GM12878 (cell line): ENCODE measurements around the gene NHERF1. TPM values are rescaled to one million over a fixed set of nuclear protein-coding genes. Genes with fewer than 3 reads are reported as not detected.

Experiments used
- ATAC-seq: fragments of 200-7000 bp; cut with Tn5 transposase; 3 replicates; pipeline ENCODE4 v1.9.1; 2020; ENCODE audit warnings: mild to moderate bottlenecking, moderate library complexity
- BruUV-seq: library from RNA; stranded (reverse); fragments of 400-500 nt; replicated peaks from 2 replicates; lab custom pipeline; 2021; lab: Mats Ljungman, UMichigan
- CTCF ChIA-PET: fragments of 300-600 bp; sonication (Branson Sonifier 250); formaldehyde crosslinking; extraction: SDS; loops from one replicate; lab custom pipeline; 2021; ENCODE audit warnings: inconsistent platforms; lab: Yijun Ruan, JAX
- POLR2A ChIA-PET: fragments of 350-600 bp; formaldehyde crosslinking; extraction: SDS; loops from one replicate; lab custom pipeline; 2021; ENCODE audit warnings: inconsistent platforms; lab: Charles Lee
- RAD21 ChIA-PET: fragments of 300-600 bp; sonication (Branson Sonifier 250); formaldehyde crosslinking; loops from one replicate; lab custom pipeline; 2023; ENCODE audit warnings: antibody characterized with exemption; ENCODE audit not compliant: unreplicated experiment; lab: Charles Lee
- SMC1A ChIA-PET: fragments of 300-600 bp; sonication (Branson Sonifier 250); formaldehyde crosslinking; loops from one replicate; lab custom pipeline; 2023; ENCODE audit not compliant: unreplicated experiment, uncharacterized antibody; lab: Charles Lee
- DNase-seq: peaks from one replicate; pipeline ENCODE4 v3.0.0-alpha.2; 2011; ENCODE audit warnings: low read depth, low spot score
- FAIRE-seq: peaks from 3 replicates; lab custom pipeline; 2011; peaks lifted over from hg19 to GRCh38; lab: Jason Lieb, UNC
- H2AFZ ChIP-seq: 2 replicates; pipeline ENCODE4 v1.6.0; 2011; ENCODE audit warnings: low read depth, low read length, control low read depth; ENCODE audit not compliant: control insufficient read depth
- H3K27ac ChIP-seq: 2 replicates; pipeline ENCODE4 v1.5.1; 2011; ENCODE audit warnings: control low read depth; ENCODE audit not compliant: control insufficient read depth, insufficient read depth
- H3K27me3 ChIP-seq, 2 experiments: replicated peaks in 1 of 2; 2 replicates each; pipeline versions ENCODE4 v1.6.0 to v1.6.1; 2011; ENCODE audit warnings: low read length in 1 of 2; ENCODE audit not compliant: control insufficient read depth in 2 of 2, insufficient read depth in 2 of 2
- H3K36me3 ChIP-seq, 2 experiments: 2 replicates each; pipeline ENCODE4 v1.5.1; 2011; ENCODE audit warnings: low read length in 1 of 2; ENCODE audit not compliant: control insufficient read depth in 2 of 2, insufficient read depth in 2 of 2
- H3K4me1 ChIP-seq: 2 replicates; pipeline ENCODE4 v1.6.1; 2011; ENCODE audit warnings: mild to moderate bottlenecking, low read length, moderate library complexity, mixed read lengths; ENCODE audit not compliant: control insufficient read depth, insufficient read depth
- H3K4me2 ChIP-seq: 2 replicates; pipeline ENCODE4 v1.6.0; 2011; ENCODE audit warnings: control low read depth; ENCODE audit not compliant: control insufficient read depth, insufficient read depth
- H3K4me3 ChIP-seq: fragments of 200-600 bp; sonication (generic); 2 replicates; pipeline ENCODE4 v1.5.1; 2016
- H3K79me2 ChIP-seq: 2 replicates; pipeline ENCODE4 v1.6.0; 2011; ENCODE audit warnings: low read length; ENCODE audit not compliant: control insufficient read depth, insufficient read depth
- H3K9ac ChIP-seq: 2 replicates; pipeline ENCODE4 v1.8.0; 2011; ENCODE audit warnings: low read length, control low read depth, mixed read lengths; ENCODE audit not compliant: control insufficient read depth, insufficient read depth
- H3K9me3 ChIP-seq: replicated peaks from 3 replicates; pipeline ENCODE4 v1.5.1; 2011; ENCODE audit warnings: mild to moderate bottlenecking, low read length; ENCODE audit not compliant: control insufficient read depth, insufficient read depth
- H4K20me1 ChIP-seq: 2 replicates; pipeline ENCODE4 v1.6.0; 2011; ENCODE audit not compliant: control insufficient read depth, insufficient read depth
- CEBPB ChIP-seq, 2 experiments: fragments of 150-350 bp in 1 of 2; IDR thresholded peaks; 2 replicates each; pipeline ENCODE4 v1.6.1; 2012 to 2014; ENCODE audit warnings: low read depth in 2 of 2, low read length in 2 of 2, borderline replicate concordance in 1 of 2, inconsistent platforms in 1 of 2
- EGR1 ChIP-seq, 2 experiments: IDR thresholded peaks; 1 replicate in 1 of 2; 2 replicates in 1 of 2; pipeline ENCODE4 v1.6.1; 2011 to 2012; ENCODE audit warnings: low read depth in 2 of 2, low read length in 2 of 2, borderline replicate concordance in 1 of 2, mild to moderate bottlenecking in 1 of 2, moderate library complexity in 1 of 2
- FOXM1 ChIP-seq: IDR thresholded peaks from 2 replicates; pipeline ENCODE4 v1.6.1; 2012; ENCODE audit warnings: low read depth, mild to moderate bottlenecking, inconsistent platforms, low read length, moderate library complexity
- IRF4 ChIP-seq: IDR thresholded peaks from 2 replicates; pipeline ENCODE4 v1.6.1; 2011; ENCODE audit warnings: low read depth, low read length
- NR2C1 ChIP-seq: fragments of 450-650 bp; IDR thresholded peaks from 2 replicates; pipeline ENCODE4 v1.6.1; 2017; ENCODE audit warnings: antibody characterized with exemption, mild to moderate bottlenecking, moderate library complexity
- POLR2AphosphoS2 ChIP-seq: IDR thresholded peaks from 2 replicates; pipeline ENCODE4 v1.6.1; 2011; ENCODE audit warnings: low read depth, mild to moderate bottlenecking, low read length, improper control_type of control experiment, moderate library complexity
- POLR2AphosphoS5 ChIP-seq: IDR thresholded peaks from 2 replicates; pipeline ENCODE4 v1.6.1; 2011; ENCODE audit warnings: mild to moderate bottlenecking, low read length, inconsistent platforms
- SRF ChIP-seq, 2 experiments: IDR thresholded peaks; 2 replicates each; pipeline ENCODE4 v1.6.1; 2011; ENCODE audit warnings: low read depth in 2 of 2, low read length in 2 of 2, mild to moderate bottlenecking in 1 of 2, moderate library complexity in 1 of 2
- TARDBP ChIP-seq: IDR thresholded peaks from 2 replicates; pipeline ENCODE4 v1.6.1; 2016; ENCODE audit warnings: borderline replicate concordance
- TBL1XR1 ChIP-seq: IDR thresholded peaks from 2 replicates; pipeline ENCODE4 v1.6.1; 2012; ENCODE audit warnings: low read depth, low read length, improper control_type of control experiment
- ZNF207 ChIP-seq: fragments of 450-650 bp; IDR thresholded peaks from 2 replicates; pipeline ENCODE4 v1.6.1; 2014; ENCODE audit warnings: antibody characterized with exemption, mild to moderate bottlenecking, borderline replicate concordance
- WGBS: methylation state at CpG from one replicate; pipeline ENCODE4 v1.1.6; 2016; ENCODE audit warnings: low lambda C conversion rate; ENCODE audit not compliant: insufficient replicate concordance, insufficient coverage; ENCODE audit errors: missing lambda C conversion rate; 5-methylcytosine and 5-hydroxymethylcytosine counted together
- in situ Hi-C: fragments of 300-500 bp; cut with MboI; formaldehyde crosslinking; loops from 9 replicates; pipeline ENCODE4 v1.14.3; 2018; ENCODE audit warnings: mixed read lengths
- intact Hi-C: fragments of 100-400 bp; cut with micrococcal nuclease; formaldehyde crosslinking; loops from one replicate; pipeline ENCODE4 v1.14.2; 2022; ENCODE audit not compliant: unreplicated experiment
- polyA plus RNA-seq, 11 experiments: library from polyadenylated mRNA; depleted of rRNA in 4 of 11; unstranded in 6 of 11; stranded (reverse) in 5 of 11; fragments of >200 nt; fragmentation: Nextera tagmentation in 4 of 11; fragmentation: Illumina TruSeq in 1 of 11; extraction: Ambion mirVana in 4 of 11; extraction: Trizol in 1 of 11; gene quantifications; 1 replicate in 1 of 11; 2 replicates in 10 of 11; pipeline versions ENCODE4 v1.2.1 to v1.2.3, GENCODE V29; 2011 to 2016; ENCODE audit warnings: inconsistent platforms in 2 of 11, missing spikeins in 2 of 11, low read depth in 1 of 11
- total RNA-seq, 4 experiments: library from RNA; depleted of rRNA in 3 of 4; stranded (reverse); fragments of >200 nt in 3 of 4; fragmentation: Illumina TruSeq in 1 of 4; extraction: Trizol in 1 of 4; gene quantifications; 2 replicates each; pipeline versions ENCODE4 v1.2.1 to v1.2.3, GENCODE V29; 2013 to 2021
- TF ChIP-seq, protein P1 (sequence below): fragments of 450-650 bp; IDR thresholded peaks from 2 replicates; pipeline ENCODE4 v1.6.1; 2014; ENCODE audit warnings: mild to moderate bottlenecking
- TF ChIP-seq, protein P2 (sequence below): IDR thresholded peaks from 2 replicates; pipeline ENCODE4 v1.6.1; 2012; ENCODE audit warnings: low read depth, low read length, improper control_type of control experiment
- TF ChIP-seq, protein P3 (sequence below): IDR thresholded peaks from 2 replicates; pipeline ENCODE4 v1.6.1; 2012; ENCODE audit warnings: low read depth, low read length, improper control_type of control experiment
- TF ChIP-seq, protein P4 (sequence below): fragments of 450-650 bp; IDR thresholded peaks from 2 replicates; pipeline ENCODE4 v1.6.1; 2017; ENCODE audit warnings: mild to moderate bottlenecking, moderate library complexity

NHERF1 gene
- total and polyA plus RNA-seq, 10 of the 15 experiments (the other 5 are each of a cell fraction or from before 2014, with no cell fraction given), result 13.4 to 61.6 (median 39.0) TPM

DNA sequence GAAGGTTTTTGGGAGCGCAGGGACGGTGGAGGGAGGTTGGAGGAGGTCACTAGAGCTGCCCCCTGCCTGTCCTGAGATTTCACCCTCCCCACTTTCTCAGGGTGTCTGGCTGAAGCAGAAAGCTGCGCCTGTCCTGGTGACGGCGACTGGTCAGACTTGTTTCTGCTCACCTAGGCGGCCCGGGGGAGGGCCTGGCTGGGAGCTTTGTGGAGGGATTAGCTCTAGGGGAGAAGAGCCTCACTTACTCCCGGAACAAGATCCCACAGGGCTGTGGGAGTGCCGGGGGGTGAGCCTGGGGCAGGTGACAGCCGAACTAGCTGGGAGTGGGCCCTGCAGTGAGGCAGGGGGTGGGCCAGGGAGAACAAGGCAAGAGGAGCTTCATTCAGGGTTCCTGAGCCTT lies 11.5 kb downstream of the NHERF1 start:
- ChIA-PET SMC1A (interaction anchor here (1.0 to 2.0 kb wide), 5 partner anchors 9 to 103 kb away, joined by 3 to 12 read pairs (median 10); no protein-coding TSS in a partner anchor), CTCF (interaction anchor here (0.5 to 5.2 kb wide), 11 partner anchors 10 to 32 kb away, joined by 3 to 33 read pairs (median 5); partner anchors contain the start of genes NAT9 and RAB37), RAD21 (interaction anchor here (0.9 to 2.7 kb wide), 5 partner anchors 10 to 102 kb away, joined by 3 to 12 read pairs (median 10); no protein-coding TSS in a partner anchor), POLR2A (interaction anchor here (1.0 to 2.8 kb wide), 4 partner anchors 10 to 112 kb away, joined by 5 to 16 read pairs (median 8); partner anchors contain the start of genes FDXR and NAT9)
- no peak for FAIRE-seq
- in situ Hi-C loops, result no loop called here
- H3K9me3 ChIP-seq, result no peaks in the 10 kb centered on the region
- intact Hi-C loops, result no loop called here
- no peak overlapping the region for H3K4me2 ChIP-seq
- WGBS, result 73% methylated on average over 10 of the region's 10 CpGs
- H3K36me3 ChIP-seq, result peaks cover 0 to 2% of the 10 kb centered on the region in 2 experiments; a peak in 2 of 4 replicates
- no TSS peak for BruUV-seq
- DNase-seq, result no peak
- H3K4me1 ChIP-seq, result peaks cover 21% of the 10 kb centered on the region
- no peak overlapping the region for H3K27ac ChIP-seq
- H2AFZ ChIP-seq, result no peak overlapping the region
- no peak overlapping the region for H3K9ac ChIP-seq
- ATAC-seq, result no peak
- H4K20me1 ChIP-seq, result no peaks in the 10 kb centered on the region
- no peak overlapping the region for H3K4me3 ChIP-seq
- H3K79me2 ChIP-seq, result peaks cover 8% of the 10 kb centered on the region
- H3K27me3 ChIP-seq, result no peaks in the 10 kb centered on the region
- TF ChIP-seq, protein P1, sequence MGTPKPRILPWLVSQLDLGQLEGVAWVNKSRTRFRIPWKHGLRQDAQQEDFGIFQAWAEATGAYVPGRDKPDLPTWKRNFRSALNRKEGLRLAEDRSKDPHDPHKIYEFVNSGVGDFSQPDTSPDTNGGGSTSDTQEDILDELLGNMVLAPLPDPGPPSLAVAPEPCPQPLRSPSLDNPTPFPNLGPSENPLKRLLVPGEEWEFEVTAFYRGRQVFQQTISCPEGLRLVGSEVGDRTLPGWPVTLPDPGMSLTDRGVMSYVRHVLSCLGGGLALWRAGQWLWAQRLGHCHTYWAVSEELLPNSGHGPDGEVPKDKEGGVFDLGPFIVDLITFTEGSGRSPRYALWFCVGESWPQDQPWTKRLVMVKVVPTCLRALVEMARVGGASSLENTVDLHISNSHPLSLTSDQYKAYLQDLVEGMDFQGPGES, result no peak
- TF ChIP-seq, protein P2, sequence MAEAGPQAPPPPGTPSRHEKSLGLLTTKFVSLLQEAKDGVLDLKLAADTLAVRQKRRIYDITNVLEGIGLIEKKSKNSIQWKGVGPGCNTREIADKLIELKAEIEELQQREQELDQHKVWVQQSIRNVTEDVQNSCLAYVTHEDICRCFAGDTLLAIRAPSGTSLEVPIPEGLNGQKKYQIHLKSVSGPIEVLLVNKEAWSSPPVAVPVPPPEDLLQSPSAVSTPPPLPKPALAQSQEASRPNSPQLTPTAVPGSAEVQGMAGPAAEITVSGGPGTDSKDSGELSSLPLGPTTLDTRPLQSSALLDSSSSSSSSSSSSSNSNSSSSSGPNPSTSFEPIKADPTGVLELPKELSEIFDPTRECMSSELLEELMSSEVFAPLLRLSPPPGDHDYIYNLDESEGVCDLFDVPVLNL, result no peak
- TF ChIP-seq POLR2AphosphoS2 (no peak), FOXM1 (no peak), POLR2AphosphoS5 (no peak), NR2C1 (no peak), TBL1XR1 (no peak), SRF (IDR thresholded peaks at IDR 0.05; ENCODE audit: low read depth in 2 of 2, low read length in 2 of 2) (no peak), IRF4 (no peak), CEBPB (IDR thresholded peaks at IDR 0.05; ENCODE audit: borderline replicate concordance in 1 of 2, low read depth in 2 of 2, low read length in 2 of 2) (no peak), ZNF207 (no peak), TARDBP (no peak), EGR1 (IDR thresholded peaks at IDR 0.05; ENCODE audit: borderline replicate concordance in 1 of 2, low read depth in 2 of 2, low read length in 2 of 2) (no peak)
- TF ChIP-seq, protein P3, sequence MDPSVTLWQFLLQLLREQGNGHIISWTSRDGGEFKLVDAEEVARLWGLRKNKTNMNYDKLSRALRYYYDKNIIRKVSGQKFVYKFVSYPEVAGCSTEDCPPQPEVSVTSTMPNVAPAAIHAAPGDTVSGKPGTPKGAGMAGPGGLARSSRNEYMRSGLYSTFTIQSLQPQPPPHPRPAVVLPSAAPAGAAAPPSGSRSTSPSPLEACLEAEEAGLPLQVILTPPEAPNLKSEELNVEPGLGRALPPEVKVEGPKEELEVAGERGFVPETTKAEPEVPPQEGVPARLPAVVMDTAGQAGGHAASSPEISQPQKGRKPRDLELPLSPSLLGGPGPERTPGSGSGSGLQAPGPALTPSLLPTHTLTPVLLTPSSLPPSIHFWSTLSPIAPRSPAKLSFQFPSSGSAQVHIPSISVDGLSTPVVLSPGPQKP, result no peak
- TF ChIP-seq, protein P4, sequence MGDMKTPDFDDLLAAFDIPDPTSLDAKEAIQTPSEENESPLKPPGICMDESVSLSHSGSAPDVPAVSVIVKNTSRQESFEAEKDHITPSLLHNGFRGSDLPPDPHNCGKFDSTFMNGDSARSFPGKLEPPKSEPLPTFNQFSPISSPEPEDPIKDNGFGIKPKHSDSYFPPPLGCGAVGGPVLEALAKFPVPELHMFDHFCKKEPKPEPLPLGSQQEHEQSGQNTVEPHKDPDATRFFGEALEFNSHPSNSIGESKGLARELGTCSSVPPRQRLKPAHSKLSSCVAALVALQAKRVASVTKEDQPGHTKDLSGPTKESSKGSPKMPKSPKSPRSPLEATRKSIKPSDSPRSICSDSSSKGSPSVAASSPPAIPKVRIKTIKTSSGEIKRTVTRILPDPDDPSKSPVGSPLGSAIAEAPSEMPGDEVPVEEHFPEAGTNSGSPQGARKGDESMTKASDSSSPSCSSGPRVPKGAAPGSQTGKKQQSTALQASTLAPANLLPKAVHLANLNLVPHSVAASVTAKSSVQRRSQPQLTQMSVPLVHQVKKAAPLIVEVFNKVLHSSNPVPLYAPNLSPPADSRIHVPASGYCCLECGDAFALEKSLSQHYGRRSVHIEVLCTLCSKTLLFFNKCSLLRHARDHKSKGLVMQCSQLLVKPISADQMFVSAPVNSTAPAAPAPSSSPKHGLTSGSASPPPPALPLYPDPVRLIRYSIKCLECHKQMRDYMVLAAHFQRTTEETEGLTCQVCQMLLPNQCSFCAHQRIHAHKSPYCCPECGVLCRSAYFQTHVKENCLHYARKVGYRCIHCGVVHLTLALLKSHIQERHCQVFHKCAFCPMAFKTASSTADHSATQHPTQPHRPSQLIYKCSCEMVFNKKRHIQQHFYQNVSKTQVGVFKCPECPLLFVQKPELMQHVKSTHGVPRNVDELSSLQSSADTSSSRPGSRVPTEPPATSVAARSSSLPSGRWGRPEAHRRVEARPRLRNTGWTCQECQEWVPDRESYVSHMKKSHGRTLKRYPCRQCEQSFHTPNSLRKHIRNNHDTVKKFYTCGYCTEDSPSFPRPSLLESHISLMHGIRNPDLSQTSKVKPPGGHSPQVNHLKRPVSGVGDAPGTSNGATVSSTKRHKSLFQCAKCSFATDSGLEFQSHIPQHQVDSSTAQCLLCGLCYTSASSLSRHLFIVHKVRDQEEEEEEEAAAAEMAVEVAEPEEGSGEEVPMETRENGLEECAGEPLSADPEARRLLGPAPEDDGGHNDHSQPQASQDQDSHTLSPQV, result no peak
